A549 (cell line): Measurements from ENCODE around the gene PTGER4. TPM values are rescaled to one million over a fixed set of nuclear protein-coding genes. Genes with fewer than 3 reads are reported as not detected.
A peak's percentile ranks its signal among the peaks of the same experiment; 100 is the strongest.

Experiments used
- ATAC-seq, 2 experiments: fragments of 200-7000 bp in 1 of 2; fragments of >200 bp in 1 of 2; cut with Nextera tagmentation in 1 of 2; cut with Tn5 transposase in 1 of 2; 3 replicates each; pipeline versions ENCODE4 v1.8.0 to v1.9.1; 2018 to 2020; ENCODE audit warnings: mild to moderate bottlenecking in 1 of 2, moderate library complexity in 1 of 2
- CTCF ChIA-PET: fragments of 300-600 bp; sonication (Branson Sonifier 250); formaldehyde crosslinking; extraction: SDS; loops from one replicate; lab custom pipeline; 2021; ENCODE audit warnings: antibody characterized with exemption, inconsistent platforms; lab: Yijun Ruan, JAX
- POLR2A ChIA-PET: fragments of 350-600 bp; formaldehyde crosslinking; extraction: SDS; loops from one replicate; lab custom pipeline; 2021; ENCODE audit warnings: antibody characterized with exemption, inconsistent platforms; lab: Yijun Ruan, JAX
- DNase-seq, 2 experiments: peaks; one replicate each; pipeline versions ENCODE4 v3.0.0 to v3.0.0-alpha.2; 2011 to 2016; ENCODE audit warnings: low read depth in 1 of 2, low spot score in 1 of 2
- FAIRE-seq: peaks from 2 replicates; lab custom pipeline; 2011; peaks lifted over from hg19 to GRCh38; lab: Jason Lieb, UNC
- H3K27ac ChIP-seq, 2 experiments: fragments of >200 bp; sonication (Bioruptor Twin); formaldehyde crosslinking; 3 replicates each; pipeline ENCODE4 v1.5.1; 2016 to 2017
- H3K4me1 ChIP-seq: fragments of >200 bp; sonication (Bioruptor Twin); formaldehyde crosslinking; 3 replicates; pipeline ENCODE4 v1.6.1; 2016
- H3K4me2 ChIP-seq: fragments of >200 bp; sonication (Bioruptor Twin); formaldehyde crosslinking; 3 replicates; pipeline ENCODE4 v1.6.1; 2016
- H3K4me3 ChIP-seq: fragments of >200 bp; sonication (Bioruptor Twin); formaldehyde crosslinking; 3 replicates; pipeline ENCODE4 v1.5.1; 2016
- H3K9me3 ChIP-seq: fragments of >200 bp; sonication (Bioruptor Twin); formaldehyde crosslinking; 3 replicates; pipeline ENCODE4 v1.6.1; 2016
- CBX2 ChIP-seq: fragments of 200-600 bp; sonication (generic); IDR thresholded peaks from 2 replicates; pipeline ENCODE4 v1.6.1; 2016; ENCODE audit warnings: low read depth, mild to moderate bottlenecking, borderline replicate concordance
- EHF ChIP-seq: fragments of 250-450 bp; sonication (Bioruptor Pico); IDR thresholded peaks from 2 replicates; pipeline ENCODE4 v1.5.0; 2020; ENCODE audit warnings: mild to moderate bottlenecking
- EP300 ChIP-seq, 2 experiments: fragments of >200 bp; sonication (Bioruptor Twin); formaldehyde crosslinking; IDR thresholded peaks; 2 replicates in 1 of 2; 3 replicates in 1 of 2; pipeline ENCODE4 v1.6.1; 2016 to 2017
- FOSB ChIP-seq: fragments of 250-450 bp; sonication (Bioruptor Pico); IDR thresholded peaks from 2 replicates; pipeline ENCODE4 v1.5.0; 2020; ENCODE audit warnings: mild to moderate bottlenecking, moderate library complexity
- KDM5A ChIP-seq: fragments of 200-600 bp; sonication (generic); IDR thresholded peaks from 2 replicates; pipeline ENCODE4 v1.6.1; 2016; ENCODE audit warnings: antibody characterized with exemption, mild to moderate bottlenecking
- NPAS2 ChIP-seq: fragments of 250-450 bp; sonication (Bioruptor Pico); IDR thresholded peaks from 2 replicates; pipeline ENCODE4 v1.8.0; 2022; ENCODE audit warnings: mild to moderate bottlenecking, moderate library complexity, borderline replicate concordance
- RAD21 ChIP-seq, 2 experiments: fragments of >200 bp in 1 of 2; sonication (Bioruptor Twin) in 1 of 2; formaldehyde crosslinking in 1 of 2; IDR thresholded peaks in 1 of 2; conservative IDR thresholded peaks in 1 of 2; 2 replicates in 1 of 2; 3 replicates in 1 of 2; pipeline ENCODE4 v1.6.1; 2012 to 2018; ENCODE audit warnings: inconsistent platforms in 1 of 2
- RFX5 ChIP-seq: fragments of 450-650 bp; IDR thresholded peaks from 2 replicates; pipeline ENCODE4 v1.7.1; 2014; ENCODE audit warnings: antibody characterized with exemption, mild to moderate bottlenecking, moderate library complexity
- RNF2 ChIP-seq: fragments of 200-600 bp; sonication (generic); IDR thresholded peaks from 2 replicates; pipeline ENCODE4 v1.6.1; 2016; ENCODE audit warnings: low read depth, mild to moderate bottlenecking, antibody characterized with exemption, moderate library complexity, borderline replicate concordance
- SMC3 ChIP-seq: fragments of >200 bp; sonication (Bioruptor Twin); formaldehyde crosslinking; IDR thresholded peaks from 3 replicates; pipeline ENCODE4 v1.6.1; 2018; ENCODE audit warnings: inconsistent platforms
- SREBF2 ChIP-seq: fragments of 450-650 bp; IDR thresholded peaks from 2 replicates; pipeline ENCODE4 v1.6.1; 2014; ENCODE audit warnings: mild to moderate bottlenecking, moderate library complexity
- ZC3H11A ChIP-seq: fragments of 450-650 bp; IDR thresholded peaks from 2 replicates; pipeline ENCODE4 v1.6.1; 2014; ENCODE audit warnings: antibody characterized with exemption, mild to moderate bottlenecking
- ZSCAN20 ChIP-seq: fragments of 250-450 bp; sonication (Bioruptor Pico); IDR thresholded peaks from 2 replicates; pipeline ENCODE4 v1.8.0; 2022; ENCODE audit warnings: mild to moderate bottlenecking, moderate library complexity
- WGBS: methylation state at CpG from one replicate; pipeline ENCODE4 v1.1.6; 2017; ENCODE audit errors: missing lambda C conversion rate; 5-methylcytosine and 5-hydroxymethylcytosine counted together
- polyA plus RNA-seq, 4 experiments: library from polyadenylated mRNA; depleted of rRNA in 3 of 4; stranded (reverse); fragments of >200 nt; fragmentation: RNase III in 1 of 4; extraction: RNeasy Plus Mini Kit Qiagen cat#74134 plus additional on column Dnase treatment in 1 of 4; gene quantifications; 2 replicates in 3 of 4; 3 replicates in 1 of 4; pipeline ENCODE4 v1.2.3, GENCODE V29; 2011 to 2017
- TF ChIP-seq, protein P1 (sequence below): fragments of >200 bp; sonication (Bioruptor Twin); formaldehyde crosslinking; IDR thresholded peaks from 2 replicates; pipeline ENCODE4 v1.6.1; 2016
- TF ChIP-seq, protein P2 (sequence below): IDR thresholded peaks from 2 replicates; pipeline ENCODE4 v1.6.1; 2012; ENCODE audit warnings: low read depth, borderline replicate concordance
- TF ChIP-seq, protein P3 (sequence below): fragments of 250-450 bp; sonication (Bioruptor Pico); IDR thresholded peaks from 2 replicates; pipeline ENCODE4 v1.5.0; 2021; ENCODE audit warnings: mild to moderate bottlenecking, moderate library complexity, borderline replicate concordance
- TF ChIP-seq, protein P4 (sequence below): fragments of 250-450 bp; sonication (Bioruptor Pico); IDR thresholded peaks from 2 replicates; pipeline ENCODE4 v1.5.0; 2020; ENCODE audit warnings: low read depth, mild to moderate bottlenecking, moderate library complexity
- TF ChIP-seq, protein P5 (sequence below): fragments of 450-650 bp; IDR thresholded peaks from 2 replicates; pipeline ENCODE4 v1.6.1; 2014; ENCODE audit warnings: antibody characterized with exemption
- TF ChIP-seq, protein P6 (sequence below): fragments of >200 bp; sonication (Bioruptor Twin); formaldehyde crosslinking; IDR thresholded peaks from 3 replicates; pipeline ENCODE4 v1.5.1; 2016

PTGER4 gene
- polyA plus RNA-seq, 2 of the 4 experiments (the other 2 are of a cell fraction): 0.54 to 0.89 TPM

DNA sequence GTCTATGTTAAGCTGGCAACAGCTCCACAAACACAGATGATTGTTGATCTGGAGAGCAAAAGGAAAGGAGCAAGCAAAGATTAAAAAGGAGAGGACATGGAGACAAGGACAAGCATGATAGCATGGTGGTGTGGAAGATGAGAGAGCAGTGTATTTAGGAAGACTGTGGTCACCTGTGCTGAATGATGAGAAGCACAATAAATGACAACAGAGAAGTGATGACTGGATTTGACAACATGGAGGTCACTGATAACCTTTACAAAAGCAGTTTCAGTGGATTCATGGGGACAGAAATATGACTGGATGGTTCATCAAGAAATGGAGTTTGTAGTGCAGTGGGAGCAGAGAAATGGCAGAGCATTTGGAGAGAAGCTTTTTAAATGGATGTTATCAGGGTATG, 55.9 kb downstream of the PTGER4 start:
- 0 out of 3 replicates have a peak, but pooled peaks cover 3% of the 10 kb centered on the region for H3K9me3 ChIP-seq
- H3K4me1 ChIP-seq: peaks cover 8% of the 10 kb centered on the region; the same call in 2 of the 3 replicates
- TF ChIP-seq, protein P1, sequence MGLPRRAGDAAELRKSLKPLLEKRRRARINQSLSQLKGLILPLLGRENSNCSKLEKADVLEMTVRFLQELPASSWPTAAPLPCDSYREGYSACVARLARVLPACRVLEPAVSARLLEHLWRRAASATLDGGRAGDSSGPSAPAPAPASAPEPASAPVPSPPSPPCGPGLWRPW: no peak
- TF ChIP-seq KDM5A (no peak), RNF2 (no peak), EHF (no peak), CBX2 (no peak), ZSCAN20 (CRISPR knock-in tag) (no peak), SREBF2 (no peak), ZC3H11A (no peak), NPAS2 (CRISPR knock-in tag) (no peak), RFX5 (no peak), FOSB (CRISPR knock-in tag) (no peak)
- TF ChIP-seq, protein P2, sequence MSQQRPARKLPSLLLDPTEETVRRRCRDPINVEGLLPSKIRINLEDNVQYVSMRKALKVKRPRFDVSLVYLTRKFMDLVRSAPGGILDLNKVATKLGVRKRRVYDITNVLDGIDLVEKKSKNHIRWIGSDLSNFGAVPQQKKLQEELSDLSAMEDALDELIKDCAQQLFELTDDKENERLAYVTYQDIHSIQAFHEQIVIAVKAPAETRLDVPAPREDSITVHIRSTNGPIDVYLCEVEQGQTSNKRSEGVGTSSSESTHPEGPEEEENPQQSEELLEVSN: no peak
- TF ChIP-seq, protein P3, sequence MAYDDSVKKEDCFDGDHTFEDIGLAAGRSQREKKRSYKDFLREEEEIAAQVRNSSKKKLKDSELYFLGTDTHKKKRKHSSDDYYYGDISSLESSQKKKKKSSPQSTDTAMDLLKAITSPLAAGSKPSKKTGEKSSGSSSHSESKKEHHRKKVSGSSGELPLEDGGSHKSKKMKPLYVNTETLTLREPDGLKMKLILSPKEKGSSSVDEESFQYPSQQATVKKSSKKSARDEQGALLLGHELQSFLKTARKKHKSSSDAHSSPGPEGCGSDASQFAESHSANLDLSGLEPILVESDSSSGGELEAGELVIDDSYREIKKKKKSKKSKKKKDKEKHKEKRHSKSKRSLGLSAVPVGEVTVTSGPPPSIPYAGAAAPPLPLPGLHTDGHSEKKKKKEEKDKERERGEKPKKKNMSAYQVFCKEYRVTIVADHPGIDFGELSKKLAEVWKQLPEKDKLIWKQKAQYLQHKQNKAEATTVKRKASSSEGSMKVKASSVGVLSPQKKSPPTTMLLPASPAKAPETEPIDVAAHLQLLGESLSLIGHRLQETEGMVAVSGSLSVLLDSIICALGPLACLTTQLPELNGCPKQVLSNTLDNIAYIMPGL (CRISPR knock-in tag): no peak
- TF ChIP-seq, protein P4, sequence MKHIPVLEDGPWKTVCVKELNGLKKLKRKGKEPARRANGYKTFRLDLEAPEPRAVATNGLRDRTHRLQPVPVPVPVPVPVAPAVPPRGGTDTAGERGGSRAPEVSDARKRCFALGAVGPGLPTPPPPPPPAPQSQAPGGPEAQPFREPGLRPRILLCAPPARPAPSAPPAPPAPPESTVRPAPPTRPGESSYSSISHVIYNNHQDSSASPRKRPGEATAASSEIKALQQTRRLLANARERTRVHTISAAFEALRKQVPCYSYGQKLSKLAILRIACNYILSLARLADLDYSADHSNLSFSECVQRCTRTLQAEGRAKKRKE (CRISPR knock-in tag): no peak
- TF ChIP-seq, protein P5, sequence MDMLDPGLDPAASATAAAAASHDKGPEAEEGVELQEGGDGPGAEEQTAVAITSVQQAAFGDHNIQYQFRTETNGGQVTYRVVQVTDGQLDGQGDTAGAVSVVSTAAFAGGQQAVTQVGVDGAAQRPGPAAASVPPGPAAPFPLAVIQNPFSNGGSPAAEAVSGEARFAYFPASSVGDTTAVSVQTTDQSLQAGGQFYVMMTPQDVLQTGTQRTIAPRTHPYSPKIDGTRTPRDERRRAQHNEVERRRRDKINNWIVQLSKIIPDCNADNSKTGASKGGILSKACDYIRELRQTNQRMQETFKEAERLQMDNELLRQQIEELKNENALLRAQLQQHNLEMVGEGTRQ: no peak
- no peak overlapping the region for H3K27ac ChIP-seq
- ChIA-PET CTCF (interaction anchor here (0.5 to 3.3 kb wide), 12 partner anchors 11 to 1159 kb away, joined by 3 to 25 read pairs (median 4); partner anchors contain the start of gene PTGER4), POLR2A (no interaction called here)
- no peak overlapping the region for H3K4me3 ChIP-seq
- H3K4me2 ChIP-seq: no peak overlapping the region
- ATAC-seq (no peak), FAIRE-seq (no peak), DNase-seq (no peak)

DNA sequence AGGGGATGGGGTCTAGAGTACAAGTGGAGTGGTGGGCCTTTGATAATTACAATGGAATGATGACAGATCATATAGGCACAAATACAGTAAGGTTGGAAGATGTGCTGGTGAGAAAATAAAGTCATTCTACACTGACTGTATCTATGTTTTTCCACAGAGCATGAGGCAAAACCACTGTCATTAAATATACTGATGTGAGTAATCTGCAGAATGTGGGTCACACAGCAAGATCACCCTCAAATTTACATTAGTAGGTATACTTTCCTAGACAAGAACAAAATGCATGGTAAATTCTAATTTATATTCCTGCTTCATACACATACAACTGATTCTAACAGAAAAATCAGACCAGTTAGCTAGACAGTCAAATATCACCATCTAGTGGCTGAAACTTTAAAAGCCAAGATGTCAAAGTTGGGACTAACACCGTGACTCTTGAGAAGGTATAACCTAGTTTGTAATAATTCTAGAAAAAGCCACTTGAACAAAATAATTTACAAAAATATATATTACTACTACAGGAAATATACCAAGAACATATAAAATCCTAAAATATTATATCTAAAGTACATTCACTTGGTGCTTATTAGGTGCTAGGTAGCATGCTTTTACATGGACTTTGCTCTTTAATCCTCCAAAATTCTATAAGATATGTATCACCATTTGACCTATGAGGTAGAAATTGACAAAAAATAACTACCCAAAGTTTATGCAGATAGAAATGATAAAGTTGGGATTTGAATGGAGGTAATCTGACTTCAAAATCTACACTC, 56.6 kb downstream of the PTGER4 start:
- peak; percentile 59 for FAIRE-seq
- no peak overlapping the region for H3K4me2 ChIP-seq
- ATAC-seq: peak; percentile 74 to 82; a peak in 4 of 6 replicates
- TF ChIP-seq, protein P6, sequence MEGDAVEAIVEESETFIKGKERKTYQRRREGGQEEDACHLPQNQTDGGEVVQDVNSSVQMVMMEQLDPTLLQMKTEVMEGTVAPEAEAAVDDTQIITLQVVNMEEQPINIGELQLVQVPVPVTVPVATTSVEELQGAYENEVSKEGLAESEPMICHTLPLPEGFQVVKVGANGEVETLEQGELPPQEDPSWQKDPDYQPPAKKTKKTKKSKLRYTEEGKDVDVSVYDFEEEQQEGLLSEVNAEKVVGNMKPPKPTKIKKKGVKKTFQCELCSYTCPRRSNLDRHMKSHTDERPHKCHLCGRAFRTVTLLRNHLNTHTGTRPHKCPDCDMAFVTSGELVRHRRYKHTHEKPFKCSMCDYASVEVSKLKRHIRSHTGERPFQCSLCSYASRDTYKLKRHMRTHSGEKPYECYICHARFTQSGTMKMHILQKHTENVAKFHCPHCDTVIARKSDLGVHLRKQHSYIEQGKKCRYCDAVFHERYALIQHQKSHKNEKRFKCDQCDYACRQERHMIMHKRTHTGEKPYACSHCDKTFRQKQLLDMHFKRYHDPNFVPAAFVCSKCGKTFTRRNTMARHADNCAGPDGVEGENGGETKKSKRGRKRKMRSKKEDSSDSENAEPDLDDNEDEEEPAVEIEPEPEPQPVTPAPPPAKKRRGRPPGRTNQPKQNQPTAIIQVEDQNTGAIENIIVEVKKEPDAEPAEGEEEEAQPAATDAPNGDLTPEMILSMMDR: peak; percentile 89
- TF ChIP-seq SMC3 (peak; percentile 68), RAD21 (conservative IDR thresholded peaks at IDR 0.05 in 1 of 2, IDR thresholded peaks at IDR 0.05 in 1 of 2) (peak; percentile 84 to 87), EP300 (IDR thresholded peaks at IDR 0.05) (no peak)
- no peak overlapping the region for H3K4me3 ChIP-seq
- WGBS: 18% methylated on average over 1 of the region's 1 CpG
- CTCF ChIA-PET: interaction anchor here (0.6 to 3.3 kb wide), 13 partner anchors 12 to 1158 kb away, joined by 3 to 25 read pairs (median 3); partner anchors contain the start of gene PTGER4
- H3K9me3 ChIP-seq: 0 out of 3 replicates have a peak, but pooled peaks cover 3% of the 10 kb centered on the region
- H3K27ac ChIP-seq: no peak overlapping the region
- POLR2A ChIA-PET: no interaction called here
- peak; percentile 49 to 63 for DNase-seq
- peaks cover 8% of the 10 kb centered on the region; the same call in 2 of the 3 replicates for H3K4me1 ChIP-seq
